SK-N-SH treated with all-trans-retinoic acid at 6 μM for 48 hours (cell line): Measurements from ENCODE around the gene BAG5.

Experiments
- GLIS3 ChIP-seq: fragments of 250-450 bp; sonication (Bioruptor Pico); IDR thresholded peaks from 2 replicates; pipeline ENCODE4 v1.5.0; 2020; ENCODE audit warnings: mild to moderate bottlenecking, moderate library complexity
- OSR1 ChIP-seq: fragments of 250-450 bp; sonication (Bioruptor Pico); IDR thresholded peaks from 2 replicates; pipeline ENCODE4 v1.8.0; 2022; ENCODE audit warnings: moderate library complexity, mild to moderate bottlenecking, inconsistent platforms
- SNAI2 ChIP-seq: fragments of 250-450 bp; sonication (Bioruptor Pico); IDR thresholded peaks from 2 replicates; pipeline ENCODE4 v1.5.0; 2020; ENCODE audit warnings: mild to moderate bottlenecking, moderate library complexity
- ZC3H10 ChIP-seq: fragments of 250-450 bp; sonication (Bioruptor Pico); IDR thresholded peaks from 2 replicates; pipeline ENCODE4 v1.5.1; 2021; ENCODE audit warnings: mild to moderate bottlenecking, moderate library complexity
- ZNF565 ChIP-seq: fragments of 450-650 bp; formaldehyde crosslinking; conservative IDR thresholded peaks from 2 replicates; pipeline ENCODE4 v1.5.0; 2020; ENCODE audit warnings: low read depth, mild to moderate bottlenecking, moderate library complexity
- TF ChIP-seq, protein P1 (sequence below): fragments of 250-450 bp; sonication (Bioruptor Pico); IDR thresholded peaks from 2 replicates; pipeline ENCODE4 v1.5.1; 2021; ENCODE audit warnings: mild to moderate bottlenecking, moderate library complexity
- TF ChIP-seq, protein P2 (sequence below): fragments of 250-450 bp; sonication (Bioruptor Pico); IDR thresholded peaks from 2 replicates; pipeline ENCODE4 v1.5.1; 2020; ENCODE audit warnings: low read depth, mild to moderate bottlenecking, moderate library complexity

DNA sequence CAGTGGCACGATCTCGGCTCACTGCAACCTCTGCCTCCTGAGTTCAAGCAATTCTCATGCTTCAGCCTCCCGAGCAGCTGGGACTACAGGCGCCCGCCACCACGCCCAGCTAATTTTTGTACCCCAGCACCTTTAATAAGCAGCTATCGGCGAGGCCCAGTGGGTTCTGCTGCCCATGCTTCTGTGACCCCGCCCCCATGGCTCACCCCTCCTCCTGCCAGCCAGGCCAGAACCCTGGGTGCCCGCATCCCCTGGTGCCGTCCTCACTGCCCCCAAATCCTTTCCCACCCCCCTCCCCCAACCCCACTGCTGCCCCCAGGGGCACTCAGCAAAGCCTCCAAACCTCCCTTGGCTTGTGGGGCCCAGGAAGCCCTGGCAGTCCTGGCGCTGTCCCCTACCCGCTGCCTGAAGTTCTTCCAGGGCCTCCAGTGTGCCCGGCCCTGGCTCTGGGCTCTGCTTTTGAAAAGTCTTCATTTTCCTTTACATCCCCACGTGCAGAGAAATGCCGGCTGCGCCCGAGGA, 14.5 kb downstream of the BAG5 start:
- no peak for TF ChIP-seq ZC3H10
- no peak for TF ChIP-seq OSR1 (CRISPR knock-in tag)
- TF ChIP-seq ZNF565 (CRISPR knock-in tag) = no peak
- TF ChIP-seq, protein P1, sequence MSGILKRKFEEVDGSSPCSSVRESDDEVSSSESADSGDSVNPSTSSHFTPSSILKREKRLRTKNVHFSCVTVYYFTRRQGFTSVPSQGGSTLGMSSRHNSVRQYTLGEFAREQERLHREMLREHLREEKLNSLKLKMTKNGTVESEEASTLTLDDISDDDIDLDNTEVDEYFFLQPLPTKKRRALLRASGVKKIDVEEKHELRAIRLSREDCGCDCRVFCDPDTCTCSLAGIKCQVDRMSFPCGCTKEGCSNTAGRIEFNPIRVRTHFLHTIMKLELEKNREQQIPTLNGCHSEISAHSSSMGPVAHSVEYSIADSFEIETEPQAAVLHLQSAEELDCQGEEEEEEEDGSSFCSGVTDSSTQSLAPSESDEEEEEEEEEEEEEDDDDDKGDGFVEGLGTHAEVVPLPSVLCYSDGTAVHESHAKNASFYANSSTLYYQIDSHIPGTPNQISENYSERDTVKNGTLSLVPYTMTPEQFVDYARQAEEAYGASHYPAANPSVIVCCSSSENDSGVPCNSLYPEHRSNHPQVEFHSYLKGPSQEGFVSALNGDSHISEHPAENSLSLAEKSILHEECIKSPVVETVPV (CRISPR knock-in tag) = no peak
- no peak for TF ChIP-seq GLIS3 (CRISPR knock-in tag)
- no peak for TF ChIP-seq SNAI2 (CRISPR knock-in tag)
- TF ChIP-seq, protein P2, sequence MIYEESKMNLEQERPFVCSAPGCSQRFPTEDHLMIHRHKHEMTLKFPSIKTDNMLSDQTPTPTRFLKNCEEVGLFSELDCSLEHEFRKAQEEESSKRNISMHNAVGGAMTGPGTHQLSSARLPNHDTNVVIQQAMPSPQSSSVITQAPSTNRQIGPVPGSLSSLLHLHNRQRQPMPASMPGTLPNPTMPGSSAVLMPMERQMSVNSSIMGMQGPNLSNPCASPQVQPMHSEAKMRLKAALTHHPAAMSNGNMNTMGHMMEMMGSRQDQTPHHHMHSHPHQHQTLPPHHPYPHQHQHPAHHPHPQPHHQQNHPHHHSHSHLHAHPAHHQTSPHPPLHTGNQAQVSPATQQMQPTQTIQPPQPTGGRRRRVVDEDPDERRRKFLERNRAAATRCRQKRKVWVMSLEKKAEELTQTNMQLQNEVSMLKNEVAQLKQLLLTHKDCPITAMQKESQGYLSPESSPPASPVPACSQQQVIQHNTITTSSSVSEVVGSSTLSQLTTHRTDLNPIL (CRISPR knock-in tag) = no peak
